GF-D8 (cell line): ENCODE measurements around the gene NFKBIZ.
"Not testable (repeated sequence)": the region's sequence is repeated elsewhere in the genome, so short reads cannot be mapped to it uniquely, and the experiment has no call there.

Source experiments
- DNase-seq: peaks from one replicate; lab custom pipeline; 2025; lab: John Stamatoyannopoulos, UW

Gene NFKBIZ

GRCh38 chr3:101851072-101851770 lies 1.9 kb downstream of the NFKBIZ start:
- DNase-seq: no peak

GRCh38 chr3:101851850-101852714 lies 2.8 kb downstream of the NFKBIZ start:
- no peak for DNase-seq

- DNase-seq: no peak
Measured at GRCh38 chr3:101852983-101853840, 3.9 kb downstream of the NFKBIZ start.

- DNase-seq: no peak
Measured at GRCh38 chr3:101853982-101854381, 4.7 kb downstream of the NFKBIZ start.

- DNase-seq: no peak
Measured at GRCh38 chr3:101854608-101855304, 5.4 kb downstream of the NFKBIZ start.

GRCh38 chr3:101857301-101857741 lies 8.0 kb downstream of the NFKBIZ start:
- DNase-seq: no peak

GRCh38 chr3:101858464-101859030 lies 9.2 kb downstream of the NFKBIZ start:
- no peak for DNase-seq

GRCh38 chr3:101859882-101860448 lies 10.7 kb downstream of the NFKBIZ start:
- no peak for DNase-seq

- no peak for DNase-seq
Measured at GRCh38 chr3:101861212-101861788, 12.0 kb downstream of the NFKBIZ start.

- no peak for DNase-seq
Measured at GRCh38 chr3:101861789-101862415, 12.6 kb downstream of the NFKBIZ start.

GRCh38 chr3:101862416-101863165 lies 13.3 kb downstream of the NFKBIZ start:
- DNase-seq: no peak

GRCh38 chr3:101864926-101865325 lies 15.6 kb downstream of the NFKBIZ start:
- DNase-seq: not testable (repeated sequence)

GRCh38 chr3:101865751-101866509 lies 16.6 kb downstream of the NFKBIZ start:
- no peak for DNase-seq

- DNase-seq: no peak
Measured at GRCh38 chr3:101867511-101867910, 18.2 kb downstream of the NFKBIZ start.

GRCh38 chr3:101867996-101868395 lies 18.7 kb downstream of the NFKBIZ start:
- DNase-seq: no peak

GRCh38 chr3:101868534-101869464 lies 19.5 kb downstream of the NFKBIZ start:
- no peak for DNase-seq

- no peak for DNase-seq
Measured at GRCh38 chr3:101870138-101870537, 20.8 kb downstream of the NFKBIZ start.
